GM13977 (cell line): Measurements from ENCODE around the gene PXDC1.

Source experiments
- DNase-seq: peaks from one replicate; pipeline ENCODE4 v3.0.0; 2012; ENCODE audit warnings: low spot score
- CTCF ChIP-seq: IDR thresholded peaks from 2 replicates; pipeline ENCODE4 v1.5.1; 2012; ENCODE audit warnings: mild to moderate bottlenecking, control low read depth; ENCODE audit not compliant: insufficient read depth; ENCODE audit errors: extremely low read depth, missing control alignments
- in situ Hi-C: fragments of 300-500 bp; cut with MboI; formaldehyde crosslinking; loops from one replicate; pipeline ENCODE4 v1.12.0; 2022; ENCODE audit warnings: low sequenced_read_pairs, low pct_unique_long_range_greater_than_20kb, mixed read lengths, inconsistent platforms; ENCODE audit not compliant: unreplicated experiment

Gene PXDC1

GRCh38 chr6:3781504-3781903, 30.0 kb upstream of the PXDC1 start:
- TF ChIP-seq CTCF = no peak
- DNase-seq = no peak
- in situ Hi-C loops = no loop called here

DNA sequence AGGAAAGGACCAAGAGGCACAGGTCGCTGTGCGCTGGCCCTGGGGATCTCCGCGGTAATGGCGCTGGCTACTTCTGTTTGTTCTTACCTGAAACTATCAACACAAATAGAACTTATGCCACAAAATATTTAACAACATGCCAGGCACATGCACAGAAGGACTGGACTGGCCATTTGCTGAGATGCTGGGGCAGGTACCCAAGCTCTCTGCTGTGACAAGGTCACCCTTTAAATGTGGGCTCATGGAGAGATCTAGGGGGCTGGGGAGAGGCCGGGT, 28.0 kb upstream of the PXDC1 start:
- in situ Hi-C loops = no loop called here
- TF ChIP-seq CTCF = no peak
- DNase-seq = no peak

GRCh38 chr6:3778701-3779573, 27.4 kb upstream of the PXDC1 start:
- in situ Hi-C loops = no loop called here
- DNase-seq = no peak
- no peak for TF ChIP-seq CTCF

DNA sequence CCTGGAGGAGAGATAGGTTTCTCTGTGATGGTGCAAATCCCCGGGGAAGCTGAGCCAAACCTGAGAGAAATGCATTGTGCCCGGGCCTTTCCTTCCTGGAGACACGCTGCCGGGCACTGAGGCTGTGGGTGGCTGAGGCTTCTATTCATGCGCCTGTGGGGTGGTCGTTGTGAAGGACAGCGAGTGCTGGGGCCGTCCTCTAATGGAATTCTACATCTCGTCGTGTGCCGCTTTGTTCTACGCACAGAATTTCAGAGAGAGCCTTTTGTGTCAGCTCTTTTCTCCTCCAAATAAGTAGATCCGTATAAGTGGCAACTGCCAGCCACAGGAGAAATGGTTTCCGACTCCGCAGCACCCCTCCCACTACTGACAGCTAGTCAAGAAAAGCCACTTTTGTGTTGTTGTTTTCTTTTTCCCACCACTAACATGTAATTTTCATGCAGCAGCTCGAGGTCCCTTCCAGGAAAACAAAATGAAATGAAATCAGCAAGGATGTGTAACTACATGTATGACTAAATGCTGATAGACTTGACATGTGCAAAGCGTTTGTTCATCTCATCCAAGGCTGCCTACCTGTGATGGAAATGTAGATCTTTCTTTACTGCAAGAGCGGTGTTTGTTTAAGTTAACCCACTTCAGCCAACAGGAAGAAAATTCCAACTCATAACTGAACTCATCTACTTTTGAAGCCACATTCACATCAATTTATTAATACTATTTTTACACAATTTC, 26.4 kb upstream of the PXDC1 start:
- in situ Hi-C loops = no loop called here
- TF ChIP-seq CTCF = no peak
- no peak for DNase-seq

GRCh38 chr6:3776881-3777507, 25.5 kb upstream of the PXDC1 start:
- no peak for TF ChIP-seq CTCF
- in situ Hi-C loops = no loop called here
- DNase-seq = no peak

DNA sequence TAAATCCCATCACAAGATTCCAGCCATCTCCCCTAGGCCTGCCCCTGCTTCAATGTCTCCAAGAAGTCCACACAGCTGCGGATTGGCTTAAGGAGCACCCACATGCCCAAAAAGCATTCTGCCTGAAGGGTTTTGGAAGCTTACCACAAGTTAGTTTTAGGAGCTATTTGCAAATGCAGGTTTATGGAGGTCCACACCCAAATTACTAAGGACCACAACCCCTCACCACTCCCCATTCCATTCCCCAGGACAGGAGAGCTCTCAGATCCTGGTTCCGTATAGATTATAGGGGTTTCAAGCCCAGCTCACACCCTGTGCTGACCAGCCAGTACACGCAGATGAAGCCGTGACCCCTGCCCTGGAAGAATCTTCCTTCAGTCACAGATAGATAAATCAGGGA, 24.3 kb upstream of the PXDC1 start:
- TF ChIP-seq CTCF = no peak
- in situ Hi-C loops = no loop called here
- no peak for DNase-seq
